ENCODE results near the gene ATP6V1A.

Gene ATP6V1A

DNA sequence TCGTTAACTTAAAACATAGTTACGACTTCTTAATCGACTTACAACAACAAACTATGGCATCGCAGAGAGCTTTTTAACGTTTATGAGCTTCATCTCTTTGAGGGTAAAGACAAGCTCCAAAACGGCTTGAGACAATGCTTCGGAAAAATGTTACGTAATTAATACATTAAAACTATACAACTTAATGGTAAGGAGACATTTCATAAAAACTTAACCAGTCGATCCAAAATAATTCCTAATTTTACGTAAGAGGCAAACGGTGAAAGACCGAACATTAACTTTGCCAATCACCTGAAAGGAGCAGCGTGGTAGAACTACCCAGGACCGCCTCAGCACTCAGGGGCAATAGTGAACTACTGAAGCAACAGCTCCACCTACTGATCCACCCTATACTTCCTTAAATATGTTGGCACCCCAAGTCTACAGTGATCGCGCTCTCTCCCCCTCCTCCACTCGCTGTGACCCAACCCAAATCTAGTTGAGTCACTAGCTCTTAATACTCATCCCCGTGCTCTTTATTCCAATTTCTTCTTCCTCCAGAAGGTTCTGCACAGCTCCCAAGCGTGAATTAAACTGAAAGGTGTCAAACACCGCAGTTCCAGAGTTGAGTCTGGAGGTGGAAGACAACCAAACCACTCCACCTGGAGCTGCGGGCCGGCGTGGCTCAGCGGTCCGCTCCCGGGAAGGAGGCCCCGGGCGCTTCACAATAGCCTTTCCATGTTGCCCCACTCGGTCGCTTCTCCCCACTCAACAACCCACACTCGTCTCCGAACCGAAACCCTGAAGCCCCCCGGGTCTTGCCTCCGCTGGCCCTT lies 1.7 kb upstream of the ATP6V1A start:
- TF ChIP-seq, protein P1, sequence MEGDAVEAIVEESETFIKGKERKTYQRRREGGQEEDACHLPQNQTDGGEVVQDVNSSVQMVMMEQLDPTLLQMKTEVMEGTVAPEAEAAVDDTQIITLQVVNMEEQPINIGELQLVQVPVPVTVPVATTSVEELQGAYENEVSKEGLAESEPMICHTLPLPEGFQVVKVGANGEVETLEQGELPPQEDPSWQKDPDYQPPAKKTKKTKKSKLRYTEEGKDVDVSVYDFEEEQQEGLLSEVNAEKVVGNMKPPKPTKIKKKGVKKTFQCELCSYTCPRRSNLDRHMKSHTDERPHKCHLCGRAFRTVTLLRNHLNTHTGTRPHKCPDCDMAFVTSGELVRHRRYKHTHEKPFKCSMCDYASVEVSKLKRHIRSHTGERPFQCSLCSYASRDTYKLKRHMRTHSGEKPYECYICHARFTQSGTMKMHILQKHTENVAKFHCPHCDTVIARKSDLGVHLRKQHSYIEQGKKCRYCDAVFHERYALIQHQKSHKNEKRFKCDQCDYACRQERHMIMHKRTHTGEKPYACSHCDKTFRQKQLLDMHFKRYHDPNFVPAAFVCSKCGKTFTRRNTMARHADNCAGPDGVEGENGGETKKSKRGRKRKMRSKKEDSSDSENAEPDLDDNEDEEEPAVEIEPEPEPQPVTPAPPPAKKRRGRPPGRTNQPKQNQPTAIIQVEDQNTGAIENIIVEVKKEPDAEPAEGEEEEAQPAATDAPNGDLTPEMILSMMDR (IDR thresholded peaks at IDR 0.05; ENCODE audit: low read depth, low read length) = peak; percentile 47
- TF ChIP-seq, protein P2, sequence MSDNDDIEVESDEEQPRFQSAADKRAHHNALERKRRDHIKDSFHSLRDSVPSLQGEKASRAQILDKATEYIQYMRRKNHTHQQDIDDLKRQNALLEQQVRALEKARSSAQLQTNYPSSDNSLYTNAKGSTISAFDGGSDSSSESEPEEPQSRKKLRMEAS (IDR thresholded peaks at IDR 0.05; ENCODE audit: low read depth, low read length) = peak; percentile 67
- TF ChIP-seq POLR2A (IDR thresholded peaks at IDR 0.05; ENCODE audit: extremely low read depth, insufficient read length) (no peak), MYC (IDR thresholded peaks at IDR 0.05; ENCODE audit: low read depth, low read length) (peak; percentile 77)
- H3K4me3 ChIP-seq (ENCODE audit: low read depth, low read length) = peak overlapping the region; percentile 86
- peak; percentile 90 for DNase-seq (ENCODE audit: low read depth)

DNA sequence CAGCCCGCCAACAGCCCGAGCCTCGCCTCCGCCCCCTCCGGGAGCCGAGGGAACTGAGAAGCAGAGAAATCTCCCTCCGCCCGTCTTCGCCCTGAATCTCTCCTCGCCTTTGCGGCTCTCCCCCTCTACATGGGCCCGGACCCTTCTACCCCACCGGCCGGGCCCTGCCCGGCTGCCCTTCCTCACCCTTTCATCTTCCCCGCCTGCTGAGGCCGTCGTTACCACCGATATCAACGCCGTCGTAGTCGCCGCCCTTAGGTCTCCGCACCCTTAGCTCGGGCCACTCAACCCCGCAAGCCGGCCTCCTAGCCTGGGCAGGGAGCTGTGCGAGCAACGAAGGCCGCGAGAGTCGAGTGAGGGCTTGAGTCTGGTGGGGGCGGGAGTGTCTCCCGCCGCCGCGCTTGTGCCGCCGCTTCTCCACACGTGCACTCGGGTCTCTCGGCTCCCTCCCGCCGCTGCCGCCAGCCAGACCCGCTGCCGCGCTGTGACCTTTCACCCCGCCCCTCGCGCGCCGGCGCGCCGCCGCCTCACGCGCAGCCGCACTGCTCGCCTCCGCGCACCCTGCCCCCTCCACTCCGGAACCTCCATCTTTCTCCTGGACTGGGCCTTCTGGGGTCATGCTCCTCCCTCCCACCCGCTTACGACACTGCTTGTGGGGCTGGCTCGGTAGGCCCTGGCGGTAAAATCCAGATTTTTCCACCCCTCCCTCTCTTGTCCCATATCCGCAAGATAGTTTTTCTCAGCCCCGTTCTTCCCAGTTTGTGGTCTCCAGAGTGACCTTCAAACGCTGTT lies 883 bp upstream of the ATP6V1A start, which contains the start of gene NAA50:
Gene NAA50 (minus strand): TSS at position 494 of the 792 bp plus-strand sequence. CDS start 300 bp downstream, at position 194.
- peak within 1 kb of the TSS; percentile 86 for H3K4me3 ChIP-seq (ENCODE audit: low read depth, low read length)
- TF ChIP-seq, protein P2 (IDR thresholded peaks at IDR 0.05; ENCODE audit: low read depth, low read length) = peak; percentile 83
- TF ChIP-seq MYC (IDR thresholded peaks at IDR 0.05; ENCODE audit: low read depth, low read length) (peak; percentile 86), POLR2A (IDR thresholded peaks at IDR 0.05; ENCODE audit: extremely low read depth, insufficient read length) (peak; percentile 89)
- TF ChIP-seq, protein P1 (IDR thresholded peaks at IDR 0.05; ENCODE audit: low read depth, low read length) = no peak
- peak; percentile 94 for DNase-seq (ENCODE audit: low read depth)

DNA sequence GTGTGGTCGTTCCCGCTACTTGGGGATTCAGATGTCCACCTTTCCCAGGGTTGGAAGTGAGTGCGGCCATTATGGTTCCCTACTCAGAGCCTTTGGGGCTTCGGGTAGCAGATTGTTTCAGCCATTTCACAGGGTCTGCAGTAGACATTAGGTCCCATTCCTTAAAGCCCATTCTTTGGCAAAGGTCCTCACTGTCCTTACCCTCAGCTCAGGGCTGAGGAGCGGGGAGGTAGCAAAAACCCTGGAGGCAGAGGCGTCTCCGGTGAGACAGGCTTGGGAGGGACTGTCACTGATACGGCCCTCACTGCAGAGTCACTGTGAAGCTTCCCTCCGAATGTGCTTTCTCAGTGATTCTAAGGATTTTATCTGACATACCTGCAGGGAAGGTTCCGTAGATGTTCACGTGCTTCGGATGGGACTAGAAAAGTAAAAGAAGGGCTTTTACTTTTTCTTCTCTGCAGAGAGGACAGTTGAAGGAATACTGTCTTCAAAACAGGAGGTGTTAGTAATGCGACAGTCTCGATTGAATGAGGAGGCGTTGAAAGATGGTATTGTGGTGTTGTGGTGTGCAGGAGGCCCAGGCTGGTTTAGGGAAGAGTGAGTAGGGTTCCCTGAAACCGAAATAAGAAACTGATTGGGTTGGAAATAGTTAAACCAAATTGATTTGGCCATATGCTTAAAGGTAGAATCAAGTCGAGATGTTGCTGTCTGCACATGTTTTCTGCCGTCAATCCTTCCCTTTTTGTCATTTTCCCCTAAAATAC lies 630 bp downstream of the ATP6V1A start:
- H3K4me3 ChIP-seq (ENCODE audit: low read depth, low read length) = peak overlapping the region; percentile 86
- TF ChIP-seq, protein P1 (IDR thresholded peaks at IDR 0.05; ENCODE audit: low read depth, low read length) = no peak
- TF ChIP-seq POLR2A (IDR thresholded peaks at IDR 0.05; ENCODE audit: extremely low read depth, insufficient read length) = no peak
- TF ChIP-seq, protein P2 (IDR thresholded peaks at IDR 0.05; ENCODE audit: low read depth, low read length) = peak; percentile 47; the same call in 1 of the 2 replicates
- peak; percentile 56 for DNase-seq (ENCODE audit: low read depth)

DNA sequence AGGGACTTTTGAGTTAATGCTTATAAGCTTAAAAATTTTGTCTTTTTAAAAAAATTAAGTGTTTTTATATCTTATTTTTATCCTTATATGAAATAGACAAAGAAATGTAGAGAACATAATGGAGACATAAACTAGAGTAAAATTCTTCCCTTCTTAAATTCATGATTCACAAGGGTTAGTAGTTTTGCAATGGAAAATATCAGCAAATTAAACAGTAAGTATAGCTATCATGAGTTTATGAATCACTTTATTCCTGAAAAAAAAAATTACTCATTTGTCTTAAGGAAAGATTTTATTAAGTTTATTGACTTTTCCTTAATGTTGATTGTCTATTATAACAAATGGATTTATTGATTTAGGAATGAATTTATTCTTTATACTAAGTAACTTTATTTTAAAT lies 4.3 kb downstream of the ATP6V1A start:
- no peak overlapping the region for H3K4me3 ChIP-seq (ENCODE audit: low read depth, low read length)
- TF ChIP-seq POLR2A (IDR thresholded peaks at IDR 0.05; ENCODE audit: extremely low read depth, insufficient read length) = no peak
- TF ChIP-seq, protein P2 (IDR thresholded peaks at IDR 0.05; ENCODE audit: low read depth, low read length) = no peak
- TF ChIP-seq, protein P1 (IDR thresholded peaks at IDR 0.05; ENCODE audit: low read depth, low read length) = no peak
- no peak for TF ChIP-seq MYC (IDR thresholded peaks at IDR 0.05; ENCODE audit: low read depth, low read length)
- no peak for DNase-seq (ENCODE audit: low read depth)

DNA sequence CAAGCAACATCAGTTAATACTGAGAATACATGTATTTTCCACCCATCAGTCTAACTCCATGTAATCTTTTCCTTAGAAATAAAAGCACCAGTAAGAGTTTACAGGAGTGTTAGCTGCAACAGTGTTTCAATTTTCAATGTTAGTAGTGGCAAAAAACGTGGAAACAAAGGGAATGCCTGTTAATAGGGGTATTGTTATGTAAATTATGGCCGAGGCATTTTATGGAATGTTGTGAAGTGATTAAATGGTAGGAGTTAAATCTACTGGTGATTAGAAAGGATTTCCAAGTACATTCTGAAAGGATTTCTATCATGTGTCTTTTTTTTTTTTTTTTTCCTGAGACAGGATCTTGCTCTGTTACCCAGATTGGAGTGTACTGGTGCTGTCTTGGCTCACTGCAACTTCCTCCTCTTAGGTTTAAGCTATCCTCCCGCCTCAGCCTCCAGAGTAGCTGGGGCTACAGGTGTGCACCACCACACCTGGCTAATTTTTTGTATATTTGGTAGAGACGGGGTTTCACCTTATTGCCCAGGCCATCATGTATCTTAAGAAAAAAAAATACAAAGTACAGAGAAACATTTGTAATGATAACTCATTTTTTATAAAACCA lies 6.6 kb downstream of the ATP6V1A start:
- H3K4me3 ChIP-seq (ENCODE audit: low read depth, low read length) = no peak overlapping the region
- no peak for DNase-seq (ENCODE audit: low read depth)
- TF ChIP-seq MYC (IDR thresholded peaks at IDR 0.05; ENCODE audit: low read depth, low read length) = no peak
- TF ChIP-seq, protein P1 (IDR thresholded peaks at IDR 0.05; ENCODE audit: low read depth, low read length) = no peak
- TF ChIP-seq POLR2A (IDR thresholded peaks at IDR 0.05; ENCODE audit: extremely low read depth, insufficient read length) = no peak
- TF ChIP-seq, protein P2 (IDR thresholded peaks at IDR 0.05; ENCODE audit: low read depth, low read length) = no peak

Data from NB4 (cell line).